ENCODE measurements around the gene FYB1.

FYB1 gene

GRCh38 chr5:39178861-39179260, 40.5 kb downstream of the FYB1 start:
- no peak for DNase-seq (ENCODE audit: low read depth)
- H3K4me3 ChIP-seq (ENCODE audit: control insufficient read depth, low read depth, low read length) = no peak overlapping the region
- TF ChIP-seq, protein P1, sequence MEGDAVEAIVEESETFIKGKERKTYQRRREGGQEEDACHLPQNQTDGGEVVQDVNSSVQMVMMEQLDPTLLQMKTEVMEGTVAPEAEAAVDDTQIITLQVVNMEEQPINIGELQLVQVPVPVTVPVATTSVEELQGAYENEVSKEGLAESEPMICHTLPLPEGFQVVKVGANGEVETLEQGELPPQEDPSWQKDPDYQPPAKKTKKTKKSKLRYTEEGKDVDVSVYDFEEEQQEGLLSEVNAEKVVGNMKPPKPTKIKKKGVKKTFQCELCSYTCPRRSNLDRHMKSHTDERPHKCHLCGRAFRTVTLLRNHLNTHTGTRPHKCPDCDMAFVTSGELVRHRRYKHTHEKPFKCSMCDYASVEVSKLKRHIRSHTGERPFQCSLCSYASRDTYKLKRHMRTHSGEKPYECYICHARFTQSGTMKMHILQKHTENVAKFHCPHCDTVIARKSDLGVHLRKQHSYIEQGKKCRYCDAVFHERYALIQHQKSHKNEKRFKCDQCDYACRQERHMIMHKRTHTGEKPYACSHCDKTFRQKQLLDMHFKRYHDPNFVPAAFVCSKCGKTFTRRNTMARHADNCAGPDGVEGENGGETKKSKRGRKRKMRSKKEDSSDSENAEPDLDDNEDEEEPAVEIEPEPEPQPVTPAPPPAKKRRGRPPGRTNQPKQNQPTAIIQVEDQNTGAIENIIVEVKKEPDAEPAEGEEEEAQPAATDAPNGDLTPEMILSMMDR (conservative IDR thresholded peaks at IDR 0.05; ENCODE audit: control insufficient read depth, insufficient read depth, low read depth, low read length) = no peak

GRCh38 chr5:39178171-39178570, 41.2 kb downstream of the FYB1 start:
- TF ChIP-seq, protein P1 (conservative IDR thresholded peaks at IDR 0.05; ENCODE audit: control insufficient read depth, insufficient read depth, low read depth, low read length) = no peak
- DNase-seq (ENCODE audit: low read depth) = peak; percentile 44

GRCh38 chr5:39177631-39177964, 41.8 kb downstream of the FYB1 start:
- TF ChIP-seq, protein P1 (conservative IDR thresholded peaks at IDR 0.05; ENCODE audit: control insufficient read depth, insufficient read depth, low read depth, low read length) = no peak
- H3K4me3 ChIP-seq (ENCODE audit: control insufficient read depth, low read depth, low read length) = no peak overlapping the region
- no peak for DNase-seq (ENCODE audit: low read depth)

More at GRCh38 chr5:39178171-39178570, 41.2 kb downstream of the FYB1 start:
- no peak overlapping the region for H3K4me3 ChIP-seq (ENCODE audit: control insufficient read depth, low read depth, low read length)

- no peak for DNase-seq (ENCODE audit: low read depth)
- TF ChIP-seq, protein P1 (conservative IDR thresholded peaks at IDR 0.05; ENCODE audit: control insufficient read depth, insufficient read depth, low read depth, low read length) = no peak
- H3K4me3 ChIP-seq (ENCODE audit: control insufficient read depth, low read depth, low read length) = no peak overlapping the region
Observed at GRCh38 chr5:39176759-39177630, 42.4 kb downstream of the FYB1 start.

GRCh38 chr5:39175273-39175955, 43.9 kb downstream of the FYB1 start:
- no peak overlapping the region for H3K4me3 ChIP-seq (ENCODE audit: control insufficient read depth, low read depth, low read length)
- DNase-seq (ENCODE audit: low read depth) = no peak
- TF ChIP-seq, protein P1 (conservative IDR thresholded peaks at IDR 0.05; ENCODE audit: control insufficient read depth, insufficient read depth, low read depth, low read length) = no peak

- no peak overlapping the region for H3K4me3 ChIP-seq (ENCODE audit: control insufficient read depth, low read depth, low read length)
- DNase-seq (ENCODE audit: low read depth) = no peak
- TF ChIP-seq, protein P1 (conservative IDR thresholded peaks at IDR 0.05; ENCODE audit: control insufficient read depth, insufficient read depth, low read depth, low read length) = no peak
Observed at GRCh38 chr5:39173069-39173468, 46.3 kb downstream of the FYB1 start.
